Memory B cell (primary cell): Measurements from ENCODE around the gene NCAPG.

ENCODE experiments used
- ATAC-seq: fragments of 150-1000 bp; cut with Tn5 transposase; 2 replicates; pipeline ENCODE4 v1.10.0; 2021; ENCODE audit warnings: low read depth, mild to moderate bottlenecking, moderate library complexity
- DNase-seq, 2 donors: peaks; one replicate each; pipeline ENCODE4 v3.0.0; 2022; ENCODE audit warnings: low spot score in 2 of 2
- H3K27ac Mint-ChIP-seq: one replicate; pipeline ENCODE4 v1.8.0; 2022; ENCODE audit warnings: mild to moderate bottlenecking, moderate library complexity, mixed read lengths
- H3K27me3 Mint-ChIP-seq: one replicate; pipeline ENCODE4 v1.8.0; 2022; ENCODE audit warnings: mixed read lengths
- H3K36me3 Mint-ChIP-seq: one replicate; pipeline ENCODE4 v1.8.0; 2022; ENCODE audit warnings: mild to moderate bottlenecking, mixed read lengths
- H3K4me1 Mint-ChIP-seq: one replicate; pipeline ENCODE4 v1.8.0; 2022; ENCODE audit warnings: mixed read lengths
- H3K4me3 Mint-ChIP-seq: one replicate; pipeline ENCODE4 v1.8.0; 2022; ENCODE audit warnings: mild to moderate bottlenecking, moderate library complexity, mixed read lengths
- H3K9me3 Mint-ChIP-seq: one replicate; pipeline ENCODE4 v1.8.0; 2022; ENCODE audit warnings: mixed read lengths

NCAPG gene, protein sequence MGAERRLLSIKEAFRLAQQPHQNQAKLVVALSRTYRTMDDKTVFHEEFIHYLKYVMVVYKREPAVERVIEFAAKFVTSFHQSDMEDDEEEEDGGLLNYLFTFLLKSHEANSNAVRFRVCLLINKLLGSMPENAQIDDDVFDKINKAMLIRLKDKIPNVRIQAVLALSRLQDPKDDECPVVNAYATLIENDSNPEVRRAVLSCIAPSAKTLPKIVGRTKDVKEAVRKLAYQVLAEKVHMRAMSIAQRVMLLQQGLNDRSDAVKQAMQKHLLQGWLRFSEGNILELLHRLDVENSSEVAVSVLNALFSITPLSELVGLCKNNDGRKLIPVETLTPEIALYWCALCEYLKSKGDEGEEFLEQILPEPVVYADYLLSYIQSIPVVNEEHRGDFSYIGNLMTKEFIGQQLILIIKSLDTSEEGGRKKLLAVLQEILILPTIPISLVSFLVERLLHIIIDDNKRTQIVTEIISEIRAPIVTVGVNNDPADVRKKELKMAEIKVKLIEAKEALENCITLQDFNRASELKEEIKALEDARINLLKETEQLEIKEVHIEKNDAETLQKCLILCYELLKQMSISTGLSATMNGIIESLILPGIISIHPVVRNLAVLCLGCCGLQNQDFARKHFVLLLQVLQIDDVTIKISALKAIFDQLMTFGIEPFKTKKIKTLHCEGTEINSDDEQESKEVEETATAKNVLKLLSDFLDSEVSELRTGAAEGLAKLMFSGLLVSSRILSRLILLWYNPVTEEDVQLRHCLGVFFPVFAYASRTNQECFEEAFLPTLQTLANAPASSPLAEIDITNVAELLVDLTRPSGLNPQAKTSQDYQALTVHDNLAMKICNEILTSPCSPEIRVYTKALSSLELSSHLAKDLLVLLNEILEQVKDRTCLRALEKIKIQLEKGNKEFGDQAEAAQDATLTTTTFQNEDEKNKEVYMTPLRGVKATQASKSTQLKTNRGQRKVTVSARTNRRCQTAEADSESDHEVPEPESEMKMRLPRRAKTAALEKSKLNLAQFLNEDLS

DNA sequence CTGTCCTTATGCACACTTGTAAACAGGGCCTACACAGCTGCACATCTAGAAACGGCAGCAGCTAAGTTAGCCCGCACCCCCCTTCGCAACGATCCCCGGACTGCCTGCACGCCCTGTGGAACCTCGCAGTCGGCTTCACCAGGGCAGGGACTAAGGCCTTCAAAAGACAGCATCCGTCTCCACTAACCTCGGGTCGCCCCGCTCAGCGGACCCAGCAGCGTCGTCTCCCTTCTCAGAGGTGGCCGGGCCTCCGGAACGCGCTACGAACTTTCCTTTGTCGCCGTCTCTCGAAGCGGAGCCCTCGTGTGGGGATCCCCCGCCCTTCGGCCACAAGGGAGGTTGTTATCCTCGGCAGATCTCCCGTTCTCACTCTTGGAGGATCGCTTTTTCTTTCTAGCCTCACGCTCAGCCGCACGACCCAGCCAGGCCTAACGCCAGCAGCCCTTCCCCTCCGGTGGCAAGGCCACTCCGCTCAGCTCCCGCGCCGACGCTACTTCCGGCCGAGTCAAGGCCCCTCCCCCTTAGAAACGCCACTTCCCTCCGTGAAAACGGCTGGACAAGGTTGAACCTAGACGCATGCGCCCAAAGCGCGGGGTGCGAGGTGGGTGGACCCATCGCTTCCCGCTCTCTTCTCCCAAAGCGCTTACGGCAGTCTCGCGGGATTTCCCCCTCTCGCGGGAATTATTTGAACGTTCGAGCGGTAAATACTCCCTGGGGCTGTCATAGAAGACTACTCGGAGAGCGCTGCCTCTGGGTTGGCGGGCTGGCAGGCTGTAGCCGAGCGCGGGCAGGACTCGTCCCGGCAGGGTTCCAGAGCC is at the start of gene NCAPG, which contains the start of gene DCAF16:
Gene NCAPG, plus strand, starts transcription at position 720 of the 818 bp plus-strand sequence. CDS start 99 bp downstream, outside the sequence.
Gene DCAF16, minus strand, starts transcription at position 498 of the 818 bp plus-strand sequence. CDS start 6,616 bp downstream, outside the sequence.
- Mint-ChIP-seq H3K9me3 (no peaks in the 10 kb centered on the region), H3K27me3 (no peaks in the 10 kb centered on the region), H3K36me3 (peaks cover 2% of the 10 kb centered on the region), H3K4me1 (peaks cover 31% of the 10 kb centered on the region), H3K4me3 (peak within 1 kb of the TSS; percentile 98), H3K27ac (peak within 1 kb of the TSS; percentile 98)
- peak; percentile 99 to 100 for DNase-seq
- ATAC-seq = peak; percentile 89

DNA sequence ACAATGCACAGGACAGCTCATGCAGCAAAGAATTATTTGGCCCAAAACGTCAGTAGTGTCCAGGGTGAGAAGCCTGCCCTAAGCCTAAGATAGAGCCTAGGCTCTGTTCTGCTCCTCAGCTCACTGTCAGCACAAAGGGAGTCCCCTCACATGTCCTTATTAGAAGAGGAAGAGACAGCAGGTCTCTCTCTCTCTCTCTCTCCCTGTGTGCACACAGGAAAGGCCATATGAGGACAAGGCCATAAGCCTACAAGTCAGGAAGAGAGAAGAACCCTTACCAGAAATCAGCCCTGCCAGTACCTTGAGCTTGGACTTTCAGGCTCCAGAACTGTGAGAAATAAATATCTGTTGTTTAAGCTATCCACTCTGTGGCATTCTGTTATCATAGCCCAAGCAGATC is 49.7 kb upstream of the NCAPG start:
- no peak for DNase-seq
- Mint-ChIP-seq H3K4me3 (no peak overlapping the region), H3K9me3 (peaks cover 1% of the 10 kb centered on the region), H3K27me3 (peaks cover 2% of the 10 kb centered on the region), H3K27ac (no peak overlapping the region), H3K36me3 (no peaks in the 10 kb centered on the region), H3K4me1 (no peaks in the 10 kb centered on the region)
- no peak for ATAC-seq

DNA sequence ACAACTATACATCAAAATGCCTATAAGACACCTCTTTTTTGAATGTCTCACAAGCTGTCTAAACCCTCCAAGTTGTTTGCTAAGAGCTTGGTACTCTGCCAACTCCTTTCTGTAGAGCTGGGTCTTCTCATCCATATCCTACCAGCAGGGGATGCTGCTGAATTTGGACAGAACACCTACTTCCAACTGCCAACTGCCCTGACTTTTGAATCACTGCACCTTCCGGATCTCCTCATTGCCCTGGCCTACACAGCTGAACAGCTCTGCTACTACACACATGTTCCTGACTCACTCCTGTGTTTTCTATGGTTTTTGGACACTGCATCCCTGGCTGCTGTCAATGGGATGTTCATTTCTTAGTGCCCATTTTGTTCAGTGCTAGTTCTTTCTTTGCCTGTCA is 48.1 kb upstream of the NCAPG start:
- Mint-ChIP-seq H3K4me3 (no peak overlapping the region), H3K36me3 (no peaks in the 10 kb centered on the region), H3K27me3 (peaks cover 2% of the 10 kb centered on the region), H3K9me3 (peaks cover 1% of the 10 kb centered on the region), H3K27ac (no peak overlapping the region), H3K4me1 (no peaks in the 10 kb centered on the region)
- ATAC-seq = no peak
- no peak for DNase-seq

DNA sequence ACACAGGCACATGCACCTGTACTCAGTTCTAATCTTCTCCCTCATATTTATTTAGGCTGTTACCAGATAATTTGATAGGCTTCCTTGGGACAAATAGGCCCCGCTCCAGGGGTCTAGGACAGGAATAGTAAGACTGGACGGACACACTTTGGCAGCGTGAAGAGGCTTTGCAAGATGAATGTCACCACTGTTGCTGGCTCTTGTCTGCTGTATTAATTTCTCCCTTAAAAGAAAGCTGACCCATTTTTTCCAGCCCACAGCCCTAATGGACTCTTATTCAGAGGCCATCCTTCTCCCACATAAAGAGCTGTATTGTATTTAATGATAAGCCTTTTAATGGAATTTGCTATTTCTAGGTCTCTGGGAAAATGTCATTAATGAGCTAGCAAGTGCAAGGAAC is 47.4 kb upstream of the NCAPG start:
- no peaks in the 10 kb centered on the region for H3K4me1 Mint-ChIP-seq
- DNase-seq (no peak), ATAC-seq (no peak)
- no peaks in the 10 kb centered on the region for H3K36me3 Mint-ChIP-seq
- peaks cover 1% of the 10 kb centered on the region for H3K9me3 Mint-ChIP-seq
- H3K27me3 Mint-ChIP-seq = peaks cover 2% of the 10 kb centered on the region
- no peak overlapping the region for H3K27ac Mint-ChIP-seq
- H3K4me3 Mint-ChIP-seq = no peak overlapping the region

DNA sequence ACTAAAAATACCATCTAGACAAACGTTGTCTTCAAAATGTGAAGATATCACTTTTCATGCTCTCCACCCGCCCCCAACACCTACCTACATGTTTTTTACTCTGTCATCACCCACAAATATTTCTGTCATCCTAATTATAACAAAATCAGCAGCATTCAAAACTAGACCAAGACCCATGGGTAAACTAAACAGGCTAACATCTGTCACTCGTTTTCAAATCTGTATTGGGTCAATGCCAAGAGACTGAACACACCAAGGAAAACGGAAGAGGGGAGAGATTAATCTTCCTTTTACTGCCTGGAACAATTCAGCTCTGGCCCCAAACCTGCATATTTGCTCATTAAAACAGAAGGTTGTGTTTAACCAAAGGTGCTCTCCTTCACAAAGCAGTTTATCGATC is 46.8 kb upstream of the NCAPG start:
- Mint-ChIP-seq H3K9me3 (peaks cover 1% of the 10 kb centered on the region), H3K4me1 (no peaks in the 10 kb centered on the region), H3K27me3 (peaks cover 2% of the 10 kb centered on the region), H3K36me3 (no peaks in the 10 kb centered on the region), H3K4me3 (no peak overlapping the region), H3K27ac (no peak overlapping the region)
- DNase-seq = no peak
- ATAC-seq = no peak

DNA sequence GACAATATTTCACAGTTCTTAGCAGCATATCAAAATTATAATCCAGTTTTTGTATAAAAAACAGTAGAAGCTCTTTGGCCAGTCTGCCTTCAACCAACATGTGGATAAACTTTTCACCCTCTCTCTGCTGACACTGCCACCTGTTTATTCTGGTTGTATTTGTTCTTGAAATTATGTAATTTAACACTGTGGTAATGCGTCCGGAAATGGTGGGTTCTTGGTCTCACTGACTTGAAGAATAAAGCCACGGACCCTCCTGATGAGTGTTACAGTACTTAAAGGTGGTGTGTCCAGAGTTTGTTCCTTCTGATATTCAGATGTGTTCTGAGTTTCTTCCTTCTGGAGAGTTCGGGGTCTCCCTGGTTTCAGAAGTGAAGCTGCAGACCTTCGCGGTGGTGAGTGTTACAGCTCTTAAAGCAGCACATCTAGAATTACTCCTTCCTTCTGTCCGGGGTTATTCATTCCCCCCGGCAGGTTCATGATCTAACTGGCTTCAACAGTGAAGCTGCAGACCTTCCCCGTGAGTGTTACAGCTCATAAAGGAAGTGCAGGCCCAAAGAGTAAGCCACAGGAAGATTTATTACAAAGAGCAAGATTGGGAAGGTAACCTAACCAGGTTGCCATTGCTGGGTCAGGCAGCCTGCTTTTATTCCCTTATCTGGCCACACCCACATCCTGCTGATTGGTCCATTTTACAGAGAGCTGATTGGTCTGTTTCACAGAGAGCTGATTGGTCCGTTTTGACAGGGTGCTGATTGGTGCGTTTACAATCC is 45.1 kb upstream of the NCAPG start:
- H3K9me3 Mint-ChIP-seq = peaks cover 1% of the 10 kb centered on the region
- DNase-seq = no peak
- ATAC-seq = no peak
- no peak overlapping the region for H3K4me3 Mint-ChIP-seq
- peaks cover 4% of the 10 kb centered on the region for H3K27me3 Mint-ChIP-seq
- H3K4me1 Mint-ChIP-seq = no peaks in the 10 kb centered on the region
- H3K36me3 Mint-ChIP-seq = no peaks in the 10 kb centered on the region
- H3K27ac Mint-ChIP-seq = no peak overlapping the region

DNA sequence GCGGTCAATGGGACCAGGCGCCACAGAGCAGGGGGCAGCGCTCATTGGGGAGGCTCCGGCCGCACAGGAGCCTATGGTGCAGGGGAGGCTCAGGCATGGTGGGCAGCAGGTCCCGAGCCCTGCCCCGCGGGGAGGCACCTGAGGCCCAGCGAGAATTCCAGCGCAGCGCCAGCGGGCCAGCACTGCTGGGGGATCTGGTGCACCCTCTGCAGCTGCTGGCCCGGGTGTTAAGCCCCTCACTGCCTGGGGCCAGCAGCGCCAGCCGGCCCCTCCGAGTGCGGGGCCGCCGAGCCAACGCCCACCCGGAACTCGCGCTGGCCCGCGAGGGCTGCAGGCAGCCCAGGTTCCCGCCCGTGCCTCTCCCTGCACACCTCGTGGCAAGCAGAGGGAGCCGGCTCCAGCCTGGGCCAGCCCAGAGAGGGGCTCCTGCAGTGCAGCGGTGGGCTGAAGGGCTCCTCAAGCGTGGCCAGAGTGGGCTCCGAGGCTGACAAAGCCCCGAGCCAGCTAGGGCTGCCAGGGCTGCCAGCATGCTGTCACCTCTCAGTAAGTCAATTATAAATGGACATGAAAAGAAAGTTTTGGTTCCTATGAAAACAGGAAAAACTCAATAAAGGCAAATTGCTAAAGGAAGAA is 43.8 kb upstream of the NCAPG start:
- no peaks in the 10 kb centered on the region for H3K4me1 Mint-ChIP-seq
- ATAC-seq (no peak), DNase-seq (no peak)
- H3K9me3 Mint-ChIP-seq = peaks cover 1% of the 10 kb centered on the region
- H3K27me3 Mint-ChIP-seq = peaks cover 4% of the 10 kb centered on the region
- H3K36me3 Mint-ChIP-seq = no peaks in the 10 kb centered on the region
- H3K27ac Mint-ChIP-seq = no peak overlapping the region
- no peak overlapping the region for H3K4me3 Mint-ChIP-seq

DNA sequence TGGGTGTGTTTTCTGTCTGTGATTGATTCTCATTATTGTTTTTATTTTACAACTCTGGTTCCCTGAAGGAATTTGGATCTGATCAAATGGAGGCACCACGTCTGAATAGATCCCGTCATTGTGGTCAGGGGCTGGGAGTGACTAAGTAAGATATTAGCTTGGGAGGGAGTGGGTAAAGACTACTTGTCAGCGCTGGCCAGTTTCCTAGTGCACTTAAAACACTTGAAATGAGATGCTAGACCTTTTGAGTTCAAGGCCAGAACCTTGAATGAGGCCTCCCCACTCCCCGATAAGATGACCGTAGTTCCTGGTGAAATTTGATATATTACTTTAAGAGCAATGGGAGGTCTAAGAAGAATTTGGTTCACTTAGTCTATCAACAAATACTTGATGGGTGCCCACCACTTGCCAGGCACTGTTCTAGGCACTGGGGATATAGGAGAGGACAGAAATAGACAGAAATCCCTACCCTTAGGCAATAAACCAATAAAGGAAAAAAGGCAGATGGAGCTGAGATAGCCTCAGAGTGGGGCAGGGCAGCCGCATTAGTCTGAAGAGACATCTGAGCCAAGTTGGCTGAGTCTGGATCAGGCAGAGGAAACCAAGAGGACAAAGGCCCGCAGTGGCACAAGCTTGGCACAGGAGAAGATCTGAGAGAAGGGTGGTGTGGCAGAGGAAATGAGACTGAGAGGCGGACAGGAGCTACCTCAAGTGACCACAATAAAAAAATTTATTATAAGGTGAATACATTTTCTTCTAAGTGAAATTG is 41.2 kb upstream of the NCAPG start:
- Mint-ChIP-seq H3K9me3 (peaks cover 1% of the 10 kb centered on the region), H3K4me3 (no peak overlapping the region), H3K27me3 (peaks cover 2% of the 10 kb centered on the region), H3K36me3 (no peaks in the 10 kb centered on the region), H3K27ac (no peak overlapping the region), H3K4me1 (no peaks in the 10 kb centered on the region)
- no peak for ATAC-seq
- no peak for DNase-seq

DNA sequence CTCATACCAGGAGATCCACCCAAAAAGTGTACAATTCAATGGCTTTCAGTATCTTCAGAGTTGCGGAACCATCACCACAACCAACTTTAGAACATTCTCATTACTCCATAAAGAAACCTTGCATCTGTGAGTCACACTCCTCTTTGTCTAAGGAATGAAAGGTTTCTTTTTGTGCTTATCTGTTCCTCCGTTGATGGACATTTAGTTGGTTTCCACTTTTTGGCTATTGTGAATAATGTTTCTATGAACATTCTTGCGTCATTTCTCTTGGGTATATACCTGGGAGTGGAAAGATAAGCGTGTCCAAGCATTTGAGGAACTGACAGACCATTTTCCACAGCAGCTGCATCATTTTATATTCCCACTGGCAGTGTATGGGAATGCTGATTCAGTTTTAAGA is 39.9 kb upstream of the NCAPG start:
- no peak overlapping the region for H3K27ac Mint-ChIP-seq
- no peaks in the 10 kb centered on the region for H3K36me3 Mint-ChIP-seq
- H3K4me3 Mint-ChIP-seq = no peak overlapping the region
- ATAC-seq (no peak), DNase-seq (no peak)
- H3K9me3 Mint-ChIP-seq = peaks cover 1% of the 10 kb centered on the region
- H3K27me3 Mint-ChIP-seq = peaks cover 2% of the 10 kb centered on the region
- no peaks in the 10 kb centered on the region for H3K4me1 Mint-ChIP-seq

DNA sequence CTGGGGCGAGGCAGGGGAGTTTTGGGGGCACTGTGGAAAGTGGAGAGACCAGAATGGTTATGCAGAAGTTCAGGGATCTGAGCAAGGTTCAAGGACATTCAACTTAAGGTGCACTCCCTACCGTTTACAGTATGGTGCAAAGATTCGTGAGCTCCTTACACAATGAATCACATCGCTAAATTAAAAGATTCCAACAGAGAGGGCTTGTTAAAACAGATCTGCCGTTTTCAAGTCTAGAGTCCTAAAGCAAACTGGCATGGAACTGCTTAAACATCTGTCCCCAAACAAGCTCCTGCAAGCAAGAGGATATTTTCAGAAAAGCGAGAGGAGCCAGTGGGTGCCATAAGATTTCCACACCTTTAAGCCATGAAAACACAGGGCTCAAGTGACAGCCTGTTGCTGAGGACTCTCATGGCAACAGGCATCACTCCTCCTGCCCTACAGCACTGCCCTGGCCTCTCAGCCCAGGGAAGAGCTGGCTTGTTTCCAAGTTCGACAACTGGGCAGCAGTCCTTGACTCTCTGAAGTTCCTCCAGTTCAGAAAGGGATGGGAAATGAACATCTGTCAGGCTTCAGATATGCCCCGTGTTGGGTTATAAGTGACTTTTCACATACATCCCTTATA is 39.4 kb upstream of the NCAPG start:
- Mint-ChIP-seq H3K27ac (no peak overlapping the region), H3K36me3 (no peaks in the 10 kb centered on the region), H3K4me1 (no peaks in the 10 kb centered on the region), H3K4me3 (no peak overlapping the region), H3K9me3 (no peaks in the 10 kb centered on the region), H3K27me3 (peaks cover 2% of the 10 kb centered on the region)
- ATAC-seq (no peak), DNase-seq (no peak)

DNA sequence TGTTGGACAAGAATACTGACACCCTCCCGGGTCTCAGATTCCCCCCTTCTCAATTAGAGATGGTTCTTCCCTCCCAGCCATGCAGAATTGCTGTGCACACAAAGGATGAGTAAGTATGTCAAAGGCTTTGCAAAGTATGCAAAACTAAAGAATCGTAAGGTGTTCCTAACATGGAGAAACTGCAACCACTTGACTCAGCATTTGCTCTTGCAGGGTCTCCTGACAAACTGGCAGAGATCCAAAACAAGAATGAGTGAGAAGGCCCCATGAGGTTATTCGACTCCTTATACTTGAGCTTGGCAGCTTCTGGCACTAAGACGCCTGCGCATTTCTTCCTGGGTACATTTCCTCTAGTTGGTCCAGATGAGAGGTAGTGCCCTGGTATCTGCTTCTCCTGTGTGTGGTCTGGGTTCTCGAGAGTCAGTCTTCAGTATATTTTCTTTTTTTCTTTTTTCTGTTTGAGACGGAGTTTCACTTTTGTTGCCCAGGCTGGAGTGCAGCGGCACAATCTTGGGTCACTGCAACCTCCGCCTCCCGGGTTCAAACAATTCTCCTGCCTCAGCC is 37.6 kb upstream of the NCAPG start:
- no peak for DNase-seq
- Mint-ChIP-seq H3K36me3 (no peaks in the 10 kb centered on the region), H3K4me3 (no peak overlapping the region), H3K9me3 (no peaks in the 10 kb centered on the region), H3K27ac (no peak overlapping the region), H3K4me1 (no peaks in the 10 kb centered on the region), H3K27me3 (peaks cover 2% of the 10 kb centered on the region)
- no peak for ATAC-seq
